ENCODE data around the gene ASIC2. TPM values are rescaled to one million over a fixed set of nuclear protein-coding genes. Genes with fewer than 3 reads are reported as not detected.

Gene ASIC2
- total and polyA plus RNA-seq, 7 donors, result under 0.01 to 0.60 (median 0.19) TPM; not detected in 3

DNA sequence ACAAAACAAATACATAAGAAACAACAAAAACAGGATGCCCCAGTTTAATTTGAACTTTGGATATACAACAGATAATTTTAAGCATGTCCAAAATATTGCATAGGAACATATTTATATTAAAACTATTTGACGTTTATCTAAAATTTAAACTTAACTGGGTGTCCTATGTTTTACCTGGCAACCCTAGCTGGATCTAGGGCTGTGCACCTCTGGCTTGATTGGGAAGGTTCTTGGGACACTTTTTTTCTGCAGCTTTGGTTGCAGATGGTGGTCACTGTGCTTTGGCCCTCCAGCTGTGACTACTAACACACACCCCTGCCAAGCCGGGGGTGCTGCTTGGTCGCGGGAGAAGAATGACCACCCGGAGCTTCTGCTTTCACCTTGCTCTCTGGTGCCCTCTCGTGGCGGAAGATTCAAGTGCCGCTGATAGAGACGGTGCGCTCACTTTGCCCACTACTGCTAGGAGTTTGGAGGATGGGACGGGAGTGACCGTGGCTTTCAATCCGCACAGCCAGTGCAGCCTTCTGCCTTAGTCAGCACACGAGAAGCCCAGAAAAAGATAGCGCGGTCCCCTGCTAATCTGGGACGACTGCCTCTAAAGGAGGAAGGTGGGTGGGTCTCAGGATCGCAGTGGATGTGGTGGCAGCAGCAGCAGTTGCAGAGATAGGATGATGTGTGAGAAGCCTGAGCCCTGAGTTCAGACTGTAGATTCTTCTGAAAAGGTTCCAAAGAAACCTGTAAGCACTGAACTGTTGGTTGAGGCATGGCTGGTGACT, 294.8 kb downstream of the ASIC2 start:
- TF ChIP-seq, protein P1, sequence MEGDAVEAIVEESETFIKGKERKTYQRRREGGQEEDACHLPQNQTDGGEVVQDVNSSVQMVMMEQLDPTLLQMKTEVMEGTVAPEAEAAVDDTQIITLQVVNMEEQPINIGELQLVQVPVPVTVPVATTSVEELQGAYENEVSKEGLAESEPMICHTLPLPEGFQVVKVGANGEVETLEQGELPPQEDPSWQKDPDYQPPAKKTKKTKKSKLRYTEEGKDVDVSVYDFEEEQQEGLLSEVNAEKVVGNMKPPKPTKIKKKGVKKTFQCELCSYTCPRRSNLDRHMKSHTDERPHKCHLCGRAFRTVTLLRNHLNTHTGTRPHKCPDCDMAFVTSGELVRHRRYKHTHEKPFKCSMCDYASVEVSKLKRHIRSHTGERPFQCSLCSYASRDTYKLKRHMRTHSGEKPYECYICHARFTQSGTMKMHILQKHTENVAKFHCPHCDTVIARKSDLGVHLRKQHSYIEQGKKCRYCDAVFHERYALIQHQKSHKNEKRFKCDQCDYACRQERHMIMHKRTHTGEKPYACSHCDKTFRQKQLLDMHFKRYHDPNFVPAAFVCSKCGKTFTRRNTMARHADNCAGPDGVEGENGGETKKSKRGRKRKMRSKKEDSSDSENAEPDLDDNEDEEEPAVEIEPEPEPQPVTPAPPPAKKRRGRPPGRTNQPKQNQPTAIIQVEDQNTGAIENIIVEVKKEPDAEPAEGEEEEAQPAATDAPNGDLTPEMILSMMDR (IDR thresholded peaks at IDR 0.05), result peak; percentile 48 to 87 (median 72)
- TF ChIP-seq EP300 (IDR thresholded peaks at IDR 0.05), result no peak
- TF ChIP-seq POLR2A (IDR thresholded peaks at IDR 0.05), result no peak
- no peak for TF ChIP-seq POLR2AphosphoS5 (IDR thresholded peaks at IDR 0.05)
- intact Hi-C loops (cut with DNase I), result loop anchor here (2.0 kb wide), 1 partner anchor 215 kb away; no protein-coding TSS in a partner anchor
- WGBS, 2 donors, result 2 to 5% methylated on average over 18 of the region's 18 CpGs
- no peak overlapping the region for H3K4me3 ChIP-seq
- no peaks in the 10 kb centered on the region for H3K36me3 ChIP-seq
- peaks cover 0 to 17% (median 4%) of the 10 kb centered on the region in 3 donors for H3K27me3 ChIP-seq
- peaks cover 0 to 7% (median 5%) of the 10 kb centered on the region in 4 donors for H3K4me1 ChIP-seq
- H3K9me3 ChIP-seq, result no peaks in the 10 kb centered on the region
- H3K27ac ChIP-seq, result no peak overlapping the region
- DNase-seq, result peak; percentile 80

DNA sequence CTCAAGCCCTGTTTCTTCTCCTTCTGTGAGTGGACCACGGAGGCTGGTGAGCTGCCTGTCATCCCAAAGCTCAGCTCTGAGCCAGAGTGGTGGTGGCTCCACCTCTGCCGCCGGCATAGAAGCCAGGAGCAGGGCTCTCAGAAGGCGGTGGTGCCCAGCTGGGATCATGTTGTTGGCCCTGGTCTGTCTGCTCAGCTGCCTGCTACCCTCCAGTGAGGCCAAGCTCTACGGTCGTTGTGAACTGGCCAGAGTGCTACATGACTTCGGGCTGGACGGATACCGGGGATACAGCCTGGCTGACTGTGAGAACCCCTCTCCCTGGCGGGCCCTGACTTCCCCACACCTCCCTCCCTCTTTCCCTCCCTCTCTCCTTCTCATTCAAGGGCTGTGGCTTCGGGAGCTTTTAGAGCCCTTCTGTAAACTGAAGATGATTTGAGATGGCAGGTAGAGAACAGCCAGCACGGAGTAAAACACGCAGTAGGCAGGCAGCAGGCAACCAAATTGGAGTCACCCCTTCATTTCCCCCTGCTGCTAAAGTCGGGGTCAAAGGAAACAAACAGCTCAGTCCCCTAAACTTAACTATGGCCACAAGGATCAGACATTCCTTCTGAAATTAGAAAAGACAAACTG, 297.6 kb downstream of the ASIC2 start:
- intact Hi-C loops (cut with DNase I), result no loop called here
- no peaks in the 10 kb centered on the region for H3K36me3 ChIP-seq
- 85 to 90% methylated on average over 14 of the region's 14 CpGs for WGBS, 2 donors

DNA sequence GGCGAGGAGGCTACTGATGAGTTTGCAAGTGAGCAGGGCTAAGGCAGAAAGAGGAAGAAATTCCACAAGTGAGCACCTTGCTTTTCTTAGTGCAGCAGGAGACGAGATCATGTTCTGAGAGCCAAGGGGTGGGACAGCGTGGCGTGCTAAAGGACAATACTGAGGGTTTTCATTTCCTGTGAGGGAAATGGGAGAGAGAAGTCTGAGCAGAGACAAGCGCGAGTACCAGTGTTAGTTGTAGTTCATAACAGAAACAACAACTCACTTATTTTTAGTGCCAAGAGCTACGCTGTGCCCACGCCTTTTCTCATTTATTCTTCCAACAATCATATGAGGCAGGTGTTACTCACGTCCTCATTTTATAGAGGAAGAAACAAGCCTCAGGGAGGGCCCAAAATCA, 299.1 kb downstream of the ASIC2 start:
- WGBS, 2 donors, result 18 to 37% methylated on average over 9 of the region's 9 CpGs
- no peak for DNase-seq
- intact Hi-C loops (cut with DNase I), result no loop called here
- Histone ChIP-seq H3K9me3 (no peaks in the 10 kb centered on the region), H3K27ac (no peak overlapping the region), H3K4me3 (no peak overlapping the region), H3K36me3 (no peaks in the 10 kb centered on the region), H3K27me3 (peaks cover 0 to 15% (median 3%) of the 10 kb centered on the region in 3 donors), H3K4me1 (peaks cover 0 to 7% (median 5%) of the 10 kb centered on the region in 4 donors)
- no peak for TF ChIP-seq POLR2AphosphoS5 (IDR thresholded peaks at IDR 0.05)
- TF ChIP-seq POLR2A (IDR thresholded peaks at IDR 0.05), result no peak
- TF ChIP-seq EP300 (IDR thresholded peaks at IDR 0.05), result no peak

More for the DNA sequence above, 297.6 kb downstream of the ASIC2 start:
- TF ChIP-seq, protein P1 (IDR thresholded peaks at IDR 0.05), result no peak
- TF ChIP-seq EP300 (IDR thresholded peaks at IDR 0.05) (no peak), POLR2AphosphoS5 (IDR thresholded peaks at IDR 0.05) (no peak), POLR2A (IDR thresholded peaks at IDR 0.05) (no peak)
- H3K4me3 ChIP-seq, result no peak overlapping the region
- H3K4me1 ChIP-seq, result peaks cover 0 to 7% (median 5%) of the 10 kb centered on the region in 4 donors
- DNase-seq, result no peak
- no peaks in the 10 kb centered on the region for H3K9me3 ChIP-seq
- peaks cover 0 to 17% (median 4%) of the 10 kb centered on the region in 3 donors for H3K27me3 ChIP-seq
- no peak overlapping the region for H3K27ac ChIP-seq

DNA sequence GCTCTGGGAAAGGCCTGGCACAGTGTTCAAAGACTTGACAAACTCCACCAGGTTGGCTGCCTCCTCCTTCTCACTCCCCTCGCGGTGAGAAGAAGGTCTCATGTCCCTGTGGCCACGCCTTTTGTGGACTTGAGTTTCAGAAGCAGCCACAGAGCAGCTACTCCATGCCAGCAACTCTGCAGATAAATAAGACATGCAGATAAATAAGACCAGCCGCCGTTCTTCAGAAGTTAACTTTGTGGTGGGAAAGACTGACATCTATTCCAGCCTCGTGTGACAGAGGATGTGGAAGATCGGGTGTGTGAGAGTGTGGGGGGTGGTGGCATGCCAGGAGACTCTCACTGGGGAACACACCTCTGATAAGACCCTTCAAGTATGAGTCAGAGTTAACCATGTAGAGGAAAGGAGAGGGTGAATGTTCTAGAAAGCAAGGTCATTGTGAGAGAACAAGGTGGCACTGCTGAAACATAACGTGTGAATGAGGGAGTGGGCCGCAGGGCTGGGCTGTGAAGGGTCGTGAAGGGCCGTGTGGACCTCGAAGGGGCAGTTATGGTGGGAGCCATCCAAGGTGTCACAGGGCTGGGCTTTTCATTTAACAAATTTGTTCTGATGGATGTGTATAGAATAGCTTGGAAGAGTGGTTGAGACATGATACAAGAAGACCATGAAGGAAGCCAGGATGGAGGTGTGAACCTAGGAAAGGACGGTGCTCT, 300.6 kb downstream of the ASIC2 start:
- intact Hi-C loops (cut with DNase I), result no loop called here
- TF ChIP-seq, protein P1 (IDR thresholded peaks at IDR 0.05), result no peak
- no peak for TF ChIP-seq POLR2AphosphoS5 (IDR thresholded peaks at IDR 0.05)
- Histone ChIP-seq H3K4me3 (no peak overlapping the region), H3K4me1 (no peaks in the 10 kb centered on the region), H3K27me3 (peaks cover 0 to 2% (median 0%) of the 10 kb centered on the region in 3 donors), H3K36me3 (no peaks in the 10 kb centered on the region), H3K9me3 (no peaks in the 10 kb centered on the region), H3K27ac (no peak overlapping the region)
- WGBS, 2 donors, result 61 to 73% methylated on average over 13 of the region's 13 CpGs
- no peak for DNase-seq

Data from sigmoid colon (tissue), 7 donors.